Caco-2 (cell line): Measurements from ENCODE around the gene IRAK1. TPM values are rescaled to one million over a fixed set of nuclear protein-coding genes. Genes with fewer than 3 reads are reported as not detected.

ENCODE experiments used
- BruUV-seq: library from RNA; stranded (reverse); fragments of 400-500 nt; replicated peaks from 2 replicates; lab custom pipeline; 2021; lab: Mats Ljungman, UMichigan
- CTCF ChIA-PET: fragments of 300-600 bp; sonication (Branson Sonifier 250); formaldehyde crosslinking; loops from one replicate; lab custom pipeline; 2022; ENCODE audit warnings: antibody characterized with exemption; lab: Charles Lee
- POLR2A ChIA-PET: fragments of 300-600 bp; sonication (Branson Sonifier 250); formaldehyde crosslinking; loops from one replicate; lab custom pipeline; 2022; ENCODE audit warnings: antibody characterized with exemption; lab: Charles Lee
- DNase-seq, 2 experiments: peaks; one replicate each; pipeline versions ENCODE4 v3.0.0 to v3.0.0-alpha.2; 2020 to 2022
- H3K27me3 ChIP-seq: replicated peaks from 2 replicates; pipeline ENCODE4 v1.6.0; 2011; ENCODE audit warnings: low read length; ENCODE audit not compliant: control insufficient read depth, insufficient read depth
- H3K36me3 ChIP-seq: 2 replicates; pipeline ENCODE4 v1.5.1; 2011; ENCODE audit warnings: low read length; ENCODE audit not compliant: control insufficient read depth, insufficient read depth
- H3K4me1 ChIP-seq: fragments of 250-450 bp; sonication (Bioruptor Pico); 2 replicates; pipeline ENCODE4 v1.5.1; 2020; ENCODE audit warnings: mild to moderate bottlenecking
- H3K4me3 ChIP-seq: 2 replicates; pipeline ENCODE4 v1.5.1; 2011; ENCODE audit warnings: low read depth, mild to moderate bottlenecking, control low read depth, low read length
- H3K9me3 ChIP-seq: fragments of 250-450 bp; sonication (Bioruptor Pico); 2 replicates; pipeline ENCODE4 v1.5.1; 2020; ENCODE audit warnings: mild to moderate bottlenecking, moderate library complexity
- H3K27ac Mint-ChIP-seq: one replicate; pipeline ENCODE4 v1.8.0; 2022; ENCODE audit warnings: mixed read lengths; ENCODE audit not compliant: unreplicated experiment
- H3K27me3 Mint-ChIP-seq: one replicate; pipeline ENCODE4 v1.8.0; 2022; ENCODE audit warnings: mixed read lengths; ENCODE audit not compliant: insufficient read depth, unreplicated experiment
- H3K36me3 Mint-ChIP-seq: one replicate; pipeline ENCODE4 v1.8.0; 2022; ENCODE audit warnings: mild to moderate bottlenecking, mixed read lengths; ENCODE audit not compliant: insufficient read depth, unreplicated experiment
- H3K4me1 Mint-ChIP-seq: one replicate; pipeline ENCODE4 v1.8.0; 2022; ENCODE audit warnings: low read depth, mixed read lengths; ENCODE audit not compliant: unreplicated experiment
- H3K4me3 Mint-ChIP-seq: one replicate; pipeline ENCODE4 v1.8.0; 2022; ENCODE audit warnings: mild to moderate bottlenecking, moderate library complexity, mixed read lengths; ENCODE audit not compliant: unreplicated experiment
- H3K9me3 Mint-ChIP-seq: one replicate; pipeline ENCODE4 v1.8.0; 2022; ENCODE audit warnings: mixed read lengths; ENCODE audit not compliant: unreplicated experiment
- CTCF ChIP-seq, 2 experiments: fragments of 200-600 bp in 1 of 2; IDR thresholded peaks; 1 replicate in 1 of 2; 2 replicates in 1 of 2; pipeline versions ENCODE4 v1.5.1 to v1.8.0; 2011 to 2022; ENCODE audit warnings: antibody characterized with exemption in 1 of 2, control low read depth in 1 of 2, inconsistent platforms in 1 of 2, low read depth in 1 of 2, low read length in 1 of 2, mild to moderate bottlenecking in 1 of 2, moderate library complexity in 1 of 2; ENCODE audit not compliant: insufficient read depth in 1 of 2, severe bottlenecking in 1 of 2, unreplicated experiment in 1 of 2
- intact Hi-C: fragments of 100-400 bp; cut with micrococcal nuclease; formaldehyde crosslinking; loops from one replicate; pipeline ENCODE4 v1.10.0; 2022; ENCODE audit not compliant: unreplicated experiment
- total RNA-seq: library from RNA; stranded (reverse); gene quantifications from 2 replicates; pipeline ENCODE4 v1.2.3, GENCODE V29; 2022

Gene IRAK1
- total RNA-seq, 1 experiment from 2014 or later = 119 TPM

- DNase-seq = no peak
- Histone ChIP-seq H3K4me3 (no peak overlapping the region), H3K36me3 (no peaks in the 10 kb centered on the region), H3K9me3 (no peaks in the 10 kb centered on the region), H3K4me1 (no peaks in the 10 kb centered on the region), H3K27me3 (no peaks in the 10 kb centered on the region)
- H3K4me1 Mint-ChIP-seq = no peaks in the 10 kb centered on the region
- H3K27me3 Mint-ChIP-seq = no peaks in the 10 kb centered on the region
- no peak for TF ChIP-seq CTCF (IDR thresholded peaks at IDR 0.05; ENCODE audit: insufficient read depth in 1 of 2, low read depth in 1 of 2, low read length in 1 of 2, severe bottlenecking in 1 of 2, unreplicated experiment in 1 of 2)
- no peaks in the 10 kb centered on the region for H3K9me3 Mint-ChIP-seq
- no TSS peak for BruUV-seq
- ChIA-PET CTCF (no interaction called here), POLR2A (no interaction called here)
- no peak overlapping the region for H3K4me3 Mint-ChIP-seq
- intact Hi-C loops = no loop called here
- H3K36me3 Mint-ChIP-seq = peaks cover 18% of the 10 kb centered on the region
- H3K27ac Mint-ChIP-seq = no peak overlapping the region
Observed at GRCh38 chrX:154024271-154024670, 4.6 kb upstream of the IRAK1 start.

- Histone ChIP-seq H3K27me3 (no peaks in the 10 kb centered on the region), H3K4me1 (no peaks in the 10 kb centered on the region), H3K36me3 (no peaks in the 10 kb centered on the region), H3K4me3 (no peak overlapping the region), H3K9me3 (no peaks in the 10 kb centered on the region)
- H3K9me3 Mint-ChIP-seq = no peaks in the 10 kb centered on the region
- CTCF ChIA-PET = no interaction called here
- no TSS peak for BruUV-seq
- no peak overlapping the region for H3K4me3 Mint-ChIP-seq
- POLR2A ChIA-PET = no interaction called here
- no peak for TF ChIP-seq CTCF (IDR thresholded peaks at IDR 0.05; ENCODE audit: insufficient read depth in 1 of 2, low read depth in 1 of 2, low read length in 1 of 2, severe bottlenecking in 1 of 2, unreplicated experiment in 1 of 2)
- intact Hi-C loops = no loop called here
- no peak overlapping the region for H3K27ac Mint-ChIP-seq
- H3K4me1 Mint-ChIP-seq = no peaks in the 10 kb centered on the region
- H3K36me3 Mint-ChIP-seq = peaks cover 18% of the 10 kb centered on the region
- DNase-seq = no peak
- H3K27me3 Mint-ChIP-seq = no peaks in the 10 kb centered on the region
Observed at GRCh38 chrX:154023276-154024000, 3.7 kb upstream of the IRAK1 start.

GRCh38 chrX:154022108-154022507 lies 2.4 kb upstream of the IRAK1 start:
- no peak overlapping the region for H3K27ac Mint-ChIP-seq
- DNase-seq = no peak
- Histone ChIP-seq H3K4me3 (no peak overlapping the region), H3K4me1 (no peaks in the 10 kb centered on the region), H3K27me3 (no peaks in the 10 kb centered on the region), H3K9me3 (no peaks in the 10 kb centered on the region), H3K36me3 (no peaks in the 10 kb centered on the region)
- ChIA-PET POLR2A (interaction anchor here (0.8 kb wide), 1 partner anchor 51 kb away, joined by 3 read pairs; no protein-coding TSS in a partner anchor), CTCF (no interaction called here)
- peaks cover 21% of the 10 kb centered on the region for H3K36me3 Mint-ChIP-seq
- no peaks in the 10 kb centered on the region for H3K4me1 Mint-ChIP-seq
- no peak for TF ChIP-seq CTCF (IDR thresholded peaks at IDR 0.05; ENCODE audit: insufficient read depth in 1 of 2, low read depth in 1 of 2, low read length in 1 of 2, severe bottlenecking in 1 of 2, unreplicated experiment in 1 of 2)
- no TSS peak for BruUV-seq
- H3K4me3 Mint-ChIP-seq = no peak overlapping the region
- no peaks in the 10 kb centered on the region for H3K9me3 Mint-ChIP-seq
- H3K27me3 Mint-ChIP-seq = no peaks in the 10 kb centered on the region
- intact Hi-C loops = no loop called here
